NOMO-1 treated with dmso at 0.1 percent for 144 hours (cell line): ENCODE data around the gene DLL3.
A peak's percentile ranks its signal among the peaks of the same experiment; 100 is the strongest.
"Not testable (repeated sequence)": the region's sequence is repeated elsewhere in the genome, so short reads cannot be mapped to it uniquely, and the experiment has no call there.

ENCODE experiments used
- DNase-seq: peaks from one replicate; lab custom pipeline; 2025; ENCODE audit not compliant: unreplicated experiment; lab: John Stamatoyannopoulos, UW

Gene DLL3, protein sequence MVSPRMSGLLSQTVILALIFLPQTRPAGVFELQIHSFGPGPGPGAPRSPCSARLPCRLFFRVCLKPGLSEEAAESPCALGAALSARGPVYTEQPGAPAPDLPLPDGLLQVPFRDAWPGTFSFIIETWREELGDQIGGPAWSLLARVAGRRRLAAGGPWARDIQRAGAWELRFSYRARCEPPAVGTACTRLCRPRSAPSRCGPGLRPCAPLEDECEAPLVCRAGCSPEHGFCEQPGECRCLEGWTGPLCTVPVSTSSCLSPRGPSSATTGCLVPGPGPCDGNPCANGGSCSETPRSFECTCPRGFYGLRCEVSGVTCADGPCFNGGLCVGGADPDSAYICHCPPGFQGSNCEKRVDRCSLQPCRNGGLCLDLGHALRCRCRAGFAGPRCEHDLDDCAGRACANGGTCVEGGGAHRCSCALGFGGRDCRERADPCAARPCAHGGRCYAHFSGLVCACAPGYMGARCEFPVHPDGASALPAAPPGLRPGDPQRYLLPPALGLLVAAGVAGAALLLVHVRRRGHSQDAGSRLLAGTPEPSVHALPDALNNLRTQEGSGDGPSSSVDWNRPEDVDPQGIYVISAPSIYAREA

DNA sequence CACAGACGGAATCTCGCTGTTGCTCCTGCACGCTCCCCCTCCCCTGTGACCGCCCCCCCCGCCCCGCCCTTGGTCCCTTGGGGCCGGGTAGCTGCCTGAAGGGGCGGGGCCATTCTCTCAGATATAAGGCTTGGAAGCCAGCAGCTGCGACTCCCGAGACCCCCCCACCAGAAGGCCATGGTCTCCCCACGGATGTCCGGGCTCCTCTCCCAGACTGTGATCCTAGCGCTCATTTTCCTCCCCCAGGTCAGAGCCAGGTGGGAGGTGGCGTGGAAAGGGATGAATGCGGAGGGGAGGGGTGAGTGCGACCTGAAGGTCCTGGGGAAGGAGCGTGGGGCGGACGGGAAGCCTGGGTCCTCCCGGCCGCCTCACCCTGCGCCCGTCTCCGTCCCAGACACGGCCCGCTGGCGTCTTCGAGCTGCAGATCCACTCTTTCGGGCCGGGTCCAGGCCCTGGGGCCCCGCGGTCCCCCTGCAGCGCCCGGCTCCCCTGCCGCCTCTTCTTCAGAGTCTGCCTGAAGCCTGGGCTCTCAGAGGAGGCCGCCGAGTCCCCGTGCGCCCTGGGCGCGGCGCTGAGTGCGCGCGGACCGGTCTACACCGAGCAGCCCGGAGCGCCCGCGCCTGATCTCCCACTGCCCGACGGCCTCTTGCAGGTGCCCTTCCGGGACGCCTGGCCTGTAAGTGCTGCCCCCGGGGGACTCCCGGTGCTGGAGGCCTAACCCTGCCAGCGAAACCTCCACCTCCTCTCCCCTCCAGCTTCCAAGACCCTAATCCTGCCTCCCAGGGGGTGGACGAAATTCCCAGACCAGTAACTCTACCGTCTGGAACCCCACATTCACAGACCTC lies at the start of gene DLL3:
TSS of gene DLL3 (plus strand) at position 150 of the 845 bp plus-strand sequence. CDS start at position 178, 28 bp downstream.
- DNase-seq: no peak

DNA sequence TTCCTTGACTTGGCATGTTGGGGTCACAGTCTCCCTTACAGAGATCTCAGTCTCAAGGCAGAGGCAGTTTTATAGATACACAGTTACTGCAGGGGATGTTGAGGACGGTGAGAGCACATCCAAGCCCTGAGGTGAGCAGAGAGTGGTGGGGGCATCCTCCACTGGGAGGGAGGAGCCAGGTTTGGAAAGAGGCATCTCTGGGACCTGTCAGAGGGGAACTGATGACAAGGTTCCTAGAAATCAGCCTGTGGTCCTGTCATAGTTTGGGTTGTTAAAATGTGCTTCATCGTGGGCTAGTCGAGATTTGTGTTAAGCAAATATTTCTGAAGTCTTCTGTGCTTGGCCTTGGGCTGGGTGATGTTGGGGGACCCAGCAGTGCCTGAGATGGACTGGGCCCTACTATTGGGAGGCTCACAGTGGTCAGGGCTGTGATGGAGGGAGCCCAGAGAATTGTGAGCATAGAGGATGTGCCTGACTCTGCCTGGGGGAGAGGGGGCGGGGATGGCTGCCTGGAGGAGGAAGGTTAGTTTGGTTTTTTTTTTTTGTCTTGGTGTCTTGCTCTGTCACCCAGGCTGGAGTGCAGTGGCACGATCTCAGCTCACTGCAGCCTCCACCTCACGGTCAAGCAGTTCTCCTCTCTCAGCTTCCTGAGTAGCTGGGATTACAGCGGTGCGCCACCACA lies 49.5 kb upstream of the DLL3 start:
- no peak for DNase-seq

DNA sequence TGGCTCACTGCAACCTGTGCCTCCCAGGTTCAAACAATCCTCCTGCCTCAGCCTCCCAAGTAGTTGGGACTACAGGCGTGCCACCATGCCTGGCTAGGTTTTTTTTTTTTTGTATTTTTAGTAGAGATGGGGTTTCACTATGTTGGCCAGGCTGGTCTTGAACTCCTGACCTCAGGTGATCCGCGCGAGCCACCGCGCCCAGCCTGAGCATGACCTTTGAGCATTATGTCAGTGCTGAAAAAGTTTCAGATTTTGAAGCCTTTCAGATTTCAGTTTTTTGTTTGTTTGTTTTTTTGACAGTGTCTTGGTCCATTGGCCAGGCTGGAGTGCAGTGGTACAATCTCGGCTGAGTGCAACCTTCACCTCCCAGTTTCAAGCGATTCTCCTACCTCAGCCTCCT lies 47.5 kb upstream of the DLL3 start:
- not testable (repeated sequence) for DNase-seq

DNA sequence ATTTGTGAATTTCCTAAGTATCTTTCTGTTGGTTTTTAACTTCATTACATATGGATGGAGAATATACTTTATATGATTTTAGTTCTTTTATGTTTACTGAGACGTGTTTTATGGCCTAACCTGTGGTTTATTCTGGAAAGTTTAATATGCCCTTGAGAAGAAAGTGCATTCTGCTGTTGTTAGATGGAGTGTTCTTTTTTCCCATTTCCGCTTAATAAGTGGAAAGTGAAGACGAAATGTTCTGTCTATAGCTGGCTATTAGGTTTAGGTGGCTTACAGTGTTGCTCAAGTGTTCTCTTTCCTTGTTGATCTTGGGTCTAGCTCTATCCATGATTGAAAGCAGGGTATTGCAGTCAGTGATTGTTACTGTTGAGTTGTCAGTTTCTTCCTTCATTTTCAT lies 35.3 kb upstream of the DLL3 start:
- no peak for DNase-seq

DNA sequence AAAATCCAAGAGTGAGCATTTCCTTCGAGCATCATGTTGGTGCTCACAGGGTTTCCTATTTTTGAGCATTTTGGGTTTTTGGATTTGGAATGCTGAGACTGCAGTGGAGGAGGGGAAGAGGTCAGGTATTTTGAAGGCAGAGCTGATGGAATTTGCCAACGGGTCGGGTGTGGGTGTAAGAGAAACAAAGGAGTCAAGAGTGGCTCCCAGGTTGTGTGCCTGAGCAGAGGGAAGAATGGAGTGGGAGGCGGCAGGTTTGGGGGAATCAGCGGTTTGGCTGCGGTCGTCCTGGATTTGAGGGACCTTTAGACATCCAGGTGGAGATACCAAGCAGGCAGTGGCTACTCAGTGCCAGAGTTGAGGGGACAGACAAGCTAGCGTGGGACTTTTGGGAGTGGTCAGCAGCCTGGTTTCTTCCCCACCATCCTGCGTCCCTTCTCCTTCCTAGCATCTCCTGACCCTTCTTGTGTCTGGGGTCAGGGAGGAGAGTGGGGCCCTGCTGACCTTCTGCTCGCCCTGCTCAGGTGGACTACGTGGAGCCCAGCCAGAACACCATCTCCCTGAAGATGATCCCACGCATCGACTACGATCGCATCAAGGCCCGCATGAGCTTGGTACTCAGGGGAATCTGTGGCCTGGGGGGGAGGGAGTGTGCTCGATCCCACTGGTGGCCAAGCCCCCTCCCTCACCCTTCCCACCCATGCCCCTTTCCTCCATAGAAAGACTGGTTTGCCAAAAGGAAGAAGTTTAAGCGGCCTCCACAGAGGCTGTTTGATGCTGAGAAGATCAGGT lies 32.6 kb upstream of the DLL3 start:
- DNase-seq: no peak

DNA sequence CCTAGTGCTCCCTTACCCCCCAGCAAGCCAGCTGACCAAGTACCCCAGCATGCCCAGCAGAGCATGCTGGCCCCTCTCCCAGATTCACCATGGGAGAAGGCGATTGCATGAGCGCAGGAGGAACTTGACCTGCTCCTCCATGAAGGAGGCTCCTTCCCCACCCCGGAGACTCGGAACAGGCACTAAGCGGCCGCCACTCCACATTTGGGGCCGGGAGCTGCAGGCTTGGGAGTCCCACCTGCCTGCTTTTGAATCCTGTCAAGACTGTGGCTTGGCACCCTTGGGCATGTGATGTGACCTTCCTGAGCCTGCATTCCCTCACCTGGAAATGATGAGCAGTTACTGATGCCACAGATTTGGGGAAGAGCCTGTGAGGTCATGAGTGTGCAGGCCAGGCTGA lies 30.8 kb upstream of the DLL3 start:
- no peak for DNase-seq

DNA sequence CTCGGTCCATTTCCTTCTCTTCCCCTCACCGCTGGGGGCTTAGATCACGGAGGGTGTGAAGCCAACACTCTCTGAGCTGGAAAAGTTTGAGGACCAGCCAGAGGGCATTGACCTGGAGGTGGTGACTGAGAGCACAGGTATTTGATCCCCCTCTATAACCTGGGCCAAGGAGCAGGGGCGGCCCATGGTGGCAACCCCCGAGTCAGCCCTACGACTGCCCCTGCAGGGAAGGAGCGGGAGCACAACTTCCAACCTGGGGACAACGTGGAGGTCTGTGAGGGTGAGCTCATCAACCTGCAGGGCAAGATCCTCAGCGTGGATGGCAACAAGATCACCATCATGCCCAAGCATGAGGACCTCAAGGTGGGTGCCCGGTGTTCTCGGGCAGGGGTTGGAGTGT lies 29.7 kb upstream of the DLL3 start:
- no peak for DNase-seq

DNA sequence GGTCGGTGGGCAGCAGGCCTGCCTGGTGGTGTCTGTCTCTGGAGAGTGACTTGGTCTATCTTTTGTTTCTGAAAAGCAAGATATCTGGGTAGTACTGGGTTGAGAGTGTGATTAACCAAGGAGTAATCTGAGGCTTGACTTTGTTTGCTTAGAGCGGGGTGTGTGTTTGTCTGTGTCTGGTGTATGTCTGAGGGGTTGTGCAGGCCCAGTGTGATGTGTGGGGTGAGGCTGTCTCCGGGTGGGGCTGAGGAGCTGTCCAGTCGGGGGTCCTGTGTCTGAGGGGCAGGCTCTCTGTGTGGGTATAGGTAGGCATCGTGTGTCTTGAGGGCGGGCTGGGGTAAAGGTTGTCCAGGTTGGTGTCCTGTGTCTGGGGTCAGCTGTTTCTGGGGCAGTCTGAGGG lies 29.2 kb upstream of the DLL3 start:
- no peak for DNase-seq

DNA sequence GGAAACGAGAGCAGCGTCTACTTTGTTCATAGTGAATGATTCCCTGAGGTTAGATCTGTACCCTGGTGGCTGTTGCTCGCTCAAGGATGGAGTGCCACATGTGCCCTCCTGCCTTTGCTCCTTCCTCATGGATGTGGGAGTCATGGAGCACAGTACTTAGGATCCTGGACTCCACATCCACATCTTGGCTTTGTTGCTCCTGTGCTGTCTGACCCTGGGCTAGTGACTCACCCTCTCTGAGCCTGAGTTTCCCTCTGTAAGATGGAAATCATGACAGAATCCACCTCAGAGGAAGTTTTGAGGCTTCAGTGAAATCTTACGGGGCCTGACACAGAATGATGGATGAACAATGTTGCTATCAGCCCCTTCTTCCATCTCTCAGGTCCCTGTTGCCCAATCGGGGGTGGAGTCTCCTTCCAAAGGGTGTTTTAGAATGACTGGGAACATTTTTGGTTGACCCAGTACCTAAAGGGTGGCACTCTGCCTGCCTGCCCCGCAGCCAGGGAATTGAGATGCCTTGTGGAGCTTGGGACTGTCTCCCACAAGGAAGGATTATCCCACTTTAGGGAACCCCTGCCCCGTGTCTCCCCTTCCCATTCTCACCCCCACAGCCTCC lies 27.9 kb upstream of the DLL3 start:
- DNase-seq: no peak

DNA sequence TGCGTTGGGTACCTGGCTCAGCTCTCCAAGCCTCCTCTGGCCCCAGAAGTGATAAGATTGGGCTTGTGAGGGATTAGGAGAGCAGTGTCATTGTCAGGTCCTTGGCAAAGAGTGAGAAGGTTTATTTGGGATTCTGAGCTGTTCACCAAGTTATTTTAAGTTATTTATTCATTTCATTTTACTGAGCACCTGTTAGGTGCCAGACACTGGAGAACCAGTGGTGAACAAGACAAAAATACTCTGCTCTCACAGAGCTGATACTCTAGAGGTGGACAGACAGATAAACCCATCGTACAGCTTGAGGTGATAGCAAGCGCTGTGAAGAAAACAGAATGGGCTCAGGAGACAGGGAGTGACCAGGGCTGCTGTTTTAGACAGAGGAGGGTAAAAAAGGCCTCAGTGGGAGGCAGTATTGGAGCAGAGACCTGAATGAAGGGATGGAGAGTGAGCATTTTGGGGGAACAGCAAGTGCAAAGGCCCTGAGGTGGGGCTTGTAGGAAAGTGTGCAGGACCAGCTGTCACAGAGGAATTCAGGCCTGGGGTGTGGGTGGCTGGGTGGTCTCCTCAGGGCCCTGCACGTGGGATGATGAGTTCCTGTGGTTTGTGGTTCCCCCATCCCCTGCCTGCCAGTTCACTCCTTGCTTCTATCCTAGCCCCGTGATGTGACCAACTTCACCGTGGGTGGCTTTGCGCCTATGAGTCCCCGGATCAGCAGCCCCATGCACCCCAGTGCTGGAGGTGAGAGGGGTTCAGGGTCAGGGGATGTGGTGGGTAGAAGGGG lies 26.8 kb upstream of the DLL3 start:
- no peak for DNase-seq

DNA sequence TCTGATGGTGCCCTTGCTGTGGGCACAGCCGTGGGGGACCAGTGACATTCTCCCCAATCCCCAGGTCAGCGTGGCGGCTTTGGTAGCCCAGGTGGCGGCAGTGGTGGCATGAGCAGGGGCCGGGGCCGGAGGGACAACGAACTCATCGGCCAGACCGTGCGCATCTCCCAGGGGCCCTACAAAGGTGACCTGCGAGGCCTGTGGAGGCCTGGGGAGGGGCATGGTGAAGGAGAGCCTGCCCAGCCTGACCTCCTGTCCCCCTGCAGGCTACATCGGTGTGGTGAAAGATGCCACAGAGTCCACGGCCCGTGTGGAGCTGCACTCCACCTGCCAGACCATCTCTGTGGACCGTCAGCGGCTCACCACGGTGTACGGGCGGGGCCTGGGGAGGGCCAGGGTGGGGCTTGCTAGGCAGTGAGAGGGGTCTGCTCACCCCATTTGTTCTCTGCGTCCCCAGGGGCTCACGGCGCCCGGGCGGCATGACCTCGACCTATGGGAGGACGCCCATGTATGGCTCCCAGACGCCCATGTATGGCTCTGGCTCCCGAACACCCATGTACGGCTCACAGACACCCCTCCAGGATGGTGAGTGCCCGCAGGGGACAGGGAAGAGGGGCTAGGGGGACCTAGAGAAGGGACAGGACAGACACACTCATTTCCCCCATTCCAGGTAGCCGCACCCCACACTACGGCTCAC lies 25.9 kb upstream of the DLL3 start:
- DNase-seq: no peak

DNA sequence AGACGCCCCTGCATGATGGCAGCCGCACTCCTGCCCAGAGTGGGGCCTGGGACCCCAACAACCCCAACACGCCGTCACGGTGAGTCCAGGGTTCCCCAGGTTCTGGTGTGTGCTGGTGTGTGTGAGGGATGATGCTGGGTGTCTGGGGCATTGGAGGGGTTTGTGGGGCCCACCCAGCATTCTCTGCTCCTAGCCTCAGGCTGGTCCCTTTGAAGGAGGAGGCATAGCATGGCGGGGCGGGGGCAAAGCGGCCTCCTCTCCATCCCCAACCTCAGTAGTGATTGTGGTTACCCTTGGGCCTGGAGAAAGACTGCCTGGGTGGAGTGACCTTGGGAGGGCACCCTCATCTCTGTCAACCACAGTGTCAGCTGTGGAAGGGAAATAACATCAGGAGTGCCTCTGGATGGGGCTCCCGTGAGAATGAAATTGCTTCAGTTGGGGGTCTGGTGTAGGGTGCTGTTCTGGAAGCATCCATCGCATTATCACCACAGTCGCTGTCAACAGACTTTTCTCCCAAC lies 25.2 kb upstream of the DLL3 start:
- DNase-seq: no peak

DNA sequence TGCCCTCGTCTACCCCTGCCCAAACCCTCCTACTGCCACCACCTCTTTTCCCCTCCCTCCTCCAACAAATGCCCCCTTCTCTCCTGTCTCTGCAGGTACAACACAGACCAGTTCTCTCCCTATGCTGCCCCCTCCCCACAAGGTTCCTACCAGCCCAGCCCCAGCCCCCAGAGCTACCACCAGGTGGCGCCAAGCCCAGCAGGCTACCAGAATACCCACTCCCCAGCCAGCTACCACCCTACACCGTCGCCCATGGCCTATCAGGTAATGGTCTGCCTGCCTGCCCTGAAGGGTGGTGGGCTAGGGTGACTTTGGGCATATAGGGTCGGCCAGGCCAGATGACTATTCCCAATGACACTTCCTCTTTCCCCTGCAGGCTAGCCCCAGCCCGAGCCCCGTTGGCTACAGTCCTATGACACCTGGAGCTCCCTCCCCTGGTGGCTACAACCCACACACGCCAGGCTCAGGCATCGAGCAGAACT lies 24.6 kb upstream of the DLL3 start:
- no peak for DNase-seq

DNA sequence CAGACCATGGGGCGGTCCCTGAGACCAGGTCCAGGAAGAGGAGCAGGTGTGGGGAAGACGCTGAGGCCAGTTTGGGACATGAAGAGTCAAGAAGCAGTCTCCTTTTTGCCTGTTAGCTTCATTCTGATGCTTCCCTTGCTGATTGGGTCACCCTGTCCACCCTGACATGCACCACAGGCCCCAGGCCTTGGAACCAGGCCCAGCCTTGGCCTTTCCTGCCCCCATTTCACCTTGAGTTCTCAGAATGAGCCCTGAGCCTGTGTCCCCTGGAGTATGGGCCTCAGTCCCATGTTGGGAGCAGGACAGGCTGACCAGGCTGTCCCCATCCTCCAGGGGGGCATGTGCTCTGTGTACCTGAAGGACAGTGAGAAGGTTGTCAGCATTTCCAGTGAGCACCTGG lies 23.0 kb upstream of the DLL3 start:
- DNase-seq: no peak

DNA sequence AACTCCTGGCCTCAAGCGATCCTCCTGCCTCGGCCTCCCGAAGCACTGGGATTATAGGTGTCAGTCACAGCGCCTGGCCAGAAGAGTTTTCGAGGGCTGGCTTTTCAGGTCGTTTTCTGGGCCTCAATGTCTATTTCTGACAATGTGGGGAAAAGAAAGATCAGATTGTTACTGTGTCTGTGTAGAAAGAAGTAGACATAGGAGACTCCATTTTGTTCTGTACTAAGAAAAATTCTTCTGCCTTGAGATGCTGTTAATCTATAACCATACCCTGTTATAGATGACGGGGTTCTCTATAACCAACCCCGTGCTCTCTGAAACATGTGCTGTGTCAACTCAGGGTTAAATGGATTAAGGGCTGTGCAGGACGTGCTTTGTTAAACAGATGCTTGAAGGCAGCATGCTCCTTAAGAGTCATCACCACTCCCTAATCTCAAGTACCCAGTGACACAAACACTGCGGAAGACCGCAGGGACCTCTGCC lies 19.4 kb upstream of the DLL3 start:
- not testable (repeated sequence) for DNase-seq

DNA sequence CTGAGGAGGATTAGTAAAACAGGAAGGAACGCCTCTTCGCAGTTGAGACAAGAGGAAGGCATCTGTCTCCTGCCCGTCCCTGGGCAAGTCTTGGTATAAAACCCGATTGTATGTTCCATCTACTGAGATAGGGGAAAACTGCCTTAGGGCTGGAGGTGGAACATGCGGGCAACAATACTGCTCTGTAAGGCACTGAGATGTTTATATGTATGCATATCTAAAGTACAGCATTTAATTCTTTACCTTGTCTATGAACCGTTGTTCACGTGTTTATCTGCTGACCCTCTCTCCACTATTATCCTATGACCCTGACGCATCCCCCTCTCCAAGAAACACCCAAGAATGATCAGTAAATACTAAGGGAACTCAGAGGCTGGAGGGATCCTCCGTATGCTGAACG lies 18.8 kb upstream of the DLL3 start:
- DNase-seq: no peak

DNA sequence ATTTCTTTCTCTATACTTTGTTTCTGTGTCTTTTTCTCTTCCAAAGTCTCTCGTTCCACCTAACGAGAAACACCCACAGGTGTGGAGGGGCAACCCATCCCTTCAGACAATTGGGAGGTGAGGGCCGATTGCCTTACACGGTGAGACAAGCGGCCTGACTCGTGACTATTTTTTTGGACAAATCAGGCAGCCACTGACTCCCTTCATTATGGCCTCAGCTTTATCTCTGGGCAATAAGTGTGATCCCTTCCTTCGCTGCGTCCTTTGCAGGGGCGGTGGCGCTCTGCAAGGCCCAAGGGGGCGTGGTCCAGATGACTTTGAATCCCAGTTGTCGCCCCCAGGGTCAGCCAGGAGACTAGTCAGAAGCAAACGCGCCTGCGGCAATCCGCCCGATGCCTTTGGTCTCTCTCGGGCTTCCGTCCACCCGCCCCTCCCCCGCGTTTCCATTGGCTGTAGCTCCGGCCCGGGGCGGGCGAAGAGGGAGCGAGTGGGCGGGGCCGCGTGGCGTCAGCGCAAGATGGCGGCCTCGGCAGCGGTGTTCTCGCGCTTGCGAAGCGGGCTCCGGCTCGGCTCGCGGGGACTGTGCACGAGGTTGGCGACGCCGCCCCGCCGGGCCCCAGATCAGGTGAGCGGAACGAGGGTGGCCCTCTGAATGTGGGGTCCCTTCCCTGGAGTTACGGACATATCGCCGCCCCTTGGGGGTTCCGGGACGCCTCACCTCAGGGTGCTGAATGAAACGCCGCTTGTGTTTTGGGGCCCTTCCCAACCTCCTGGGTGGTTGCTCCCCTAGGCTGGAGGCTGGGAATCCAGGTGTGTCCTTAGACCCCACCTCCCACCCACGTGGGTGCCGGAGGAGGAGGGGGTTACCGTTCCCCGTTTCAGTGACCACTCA lies 18.2 kb upstream of the DLL3 start, which contains the start of gene TIMM50:
TSS of gene TIMM50 (plus strand) at position 502 of the 892 bp plus-strand sequence. CDS start at position 518, 16 bp downstream.
- peak; percentile 87 for DNase-seq
